Mesendoderm (in vitro differentiated cells): ENCODE measurements around the gene CASS4.

ENCODE experiments used
- DNase-seq: peaks from one replicate; pipeline ENCODE4 v3.0.0; 2013
- H2AK5ac ChIP-seq: 2 replicates; pipeline ENCODE4 v1.6.1; 2013; ENCODE audit warnings: low read length, inconsistent platforms
- H2BK120ac ChIP-seq: 2 replicates; pipeline ENCODE4 v1.6.1; 2013; ENCODE audit warnings: low read depth, mild to moderate bottlenecking, low read length, moderate library complexity, mixed read lengths
- H2BK15ac ChIP-seq: replicated peaks from 2 replicates; pipeline ENCODE4 v1.6.1; 2013; ENCODE audit warnings: low read depth, mild to moderate bottlenecking, moderate library complexity
- H2BK5ac ChIP-seq: 2 replicates; pipeline ENCODE4 v1.6.1; 2013; ENCODE audit warnings: low read length, inconsistent platforms
- H3K18ac ChIP-seq: 2 replicates; pipeline ENCODE4 v1.6.1; 2013; ENCODE audit warnings: mild to moderate bottlenecking, low read length, mixed read lengths
- H3K23ac ChIP-seq: one replicate; pipeline ENCODE4 v1.6.1; 2013; ENCODE audit warnings: low read length
- H3K27ac ChIP-seq: 2 replicates; pipeline ENCODE4 v1.5.1; 2013; ENCODE audit warnings: low read depth, mild to moderate bottlenecking, inconsistent platforms, low read length, moderate library complexity
- H3K27me3 ChIP-seq: 2 replicates; pipeline ENCODE4 v1.6.1; 2013; ENCODE audit warnings: low read length, control low read depth, mild to moderate bottlenecking, inconsistent platforms; ENCODE audit not compliant: insufficient read depth, poor library complexity
- H3K36me3 ChIP-seq: 2 replicates; pipeline ENCODE4 v1.6.1; 2013; ENCODE audit warnings: low read length, inconsistent platforms; ENCODE audit not compliant: control insufficient read depth, insufficient read depth
- H3K4ac ChIP-seq: one replicate; pipeline ENCODE4 v1.6.1; 2013; ENCODE audit warnings: low read depth, mild to moderate bottlenecking, low read length, moderate library complexity
- H3K4me1 ChIP-seq: 2 replicates; pipeline ENCODE4 v1.6.1; 2013; ENCODE audit warnings: low read depth, low read length, inconsistent platforms; ENCODE audit not compliant: control insufficient read depth
- H3K4me2 ChIP-seq: 2 replicates; pipeline ENCODE4 v1.6.1; 2013; ENCODE audit warnings: low read length
- H3K4me3 ChIP-seq: 2 replicates; pipeline ENCODE4 v1.5.1; 2013; ENCODE audit warnings: mild to moderate bottlenecking, low read length
- H3K56ac ChIP-seq: one replicate; pipeline ENCODE4 v1.6.1; 2013; ENCODE audit warnings: low read length
- H3K79me1 ChIP-seq: 2 replicates; pipeline ENCODE4 v1.6.1; 2013; ENCODE audit warnings: low read length, inconsistent platforms
- H3K79me2 ChIP-seq: 2 replicates; pipeline ENCODE4 v1.6.1; 2013; ENCODE audit warnings: mild to moderate bottlenecking, low read length; ENCODE audit not compliant: control insufficient read depth, insufficient read depth
- H3K9ac ChIP-seq: 2 replicates; pipeline ENCODE4 v1.6.1; 2013; ENCODE audit warnings: low read length, inconsistent platforms
- H4K5ac ChIP-seq: one replicate; pipeline ENCODE4 v1.6.1; 2013; ENCODE audit warnings: low read length
- H4K8ac ChIP-seq: one replicate; pipeline ENCODE4 v1.6.1; 2013; ENCODE audit warnings: low read depth, mild to moderate bottlenecking, control low read depth, low read length, moderate library complexity
- WGBS: extraction: QIAGEN DNeasy Blood & Tissue Kit; methylation state at CpG from one replicate; pipeline ENCODE4 v1.1.7; 2013; ENCODE audit warnings: low lambda C conversion rate, missing lambda C conversion rate; ENCODE audit not compliant: insufficient coverage; ENCODE audit errors: extremely low coverage; 5-methylcytosine and 5-hydroxymethylcytosine counted together

The CASS4 gene

GRCh38 chr20:56433880-56434255, 21.8 kb downstream of the CASS4 start:
- Histone ChIP-seq H3K79me1 (no peaks in the 10 kb centered on the region), H3K27me3 (no peaks in the 10 kb centered on the region), H3K4me1 (no peaks in the 10 kb centered on the region), H2AK5ac (no peak overlapping the region), H3K4me2 (no peak overlapping the region), H4K8ac (no peak overlapping the region), H3K27ac (no peak overlapping the region), H3K23ac (no peak overlapping the region), H3K36me3 (no peaks in the 10 kb centered on the region), H2BK5ac (no peak overlapping the region), H3K56ac (no peak overlapping the region), H2BK120ac (no peak overlapping the region), H3K9ac (no peak overlapping the region), H3K4ac (no peak overlapping the region), H3K4me3 (no peak overlapping the region), H3K79me2 (no peaks in the 10 kb centered on the region), H4K5ac (no peak overlapping the region), H3K18ac (no peak overlapping the region), H2BK15ac (no peak overlapping the region)
- WGBS = no CpG with 5 or more reads among the region's 6 CpGs
- DNase-seq = no peak

- no peak overlapping the region for H4K8ac ChIP-seq
- no peaks in the 10 kb centered on the region for H3K4me1 ChIP-seq
Observed at GRCh38 chr20:56437196-56437960, 25.3 kb downstream of the CASS4 start.

GRCh38 chr20:56438284-56438683, 26.2 kb downstream of the CASS4 start:
- WGBS = no CpG with 5 or more reads among the region's 4 CpGs
- no peaks in the 10 kb centered on the region for H3K79me1 ChIP-seq
- H3K23ac ChIP-seq = no peak overlapping the region
- no peak overlapping the region for H3K56ac ChIP-seq
- no peak for DNase-seq
- no peak overlapping the region for H3K4me3 ChIP-seq
- H2BK5ac ChIP-seq = no peak overlapping the region
- H2BK15ac ChIP-seq = no peak overlapping the region
- no peak overlapping the region for H3K4ac ChIP-seq
- no peak overlapping the region for H2AK5ac ChIP-seq
- H3K4me1 ChIP-seq = no peaks in the 10 kb centered on the region
- no peak overlapping the region for H4K5ac ChIP-seq
- no peak overlapping the region for H2BK120ac ChIP-seq
- H4K8ac ChIP-seq = no peak overlapping the region
- H3K18ac ChIP-seq = no peak overlapping the region
- H3K27ac ChIP-seq = no peak overlapping the region
- H3K79me2 ChIP-seq = no peaks in the 10 kb centered on the region
- no peak overlapping the region for H3K4me2 ChIP-seq
- no peaks in the 10 kb centered on the region for H3K36me3 ChIP-seq
- H3K27me3 ChIP-seq = no peaks in the 10 kb centered on the region
- no peak overlapping the region for H3K9ac ChIP-seq

More at GRCh38 chr20:56437196-56437960, 25.3 kb downstream of the CASS4 start:
- Histone ChIP-seq H3K4me2 (no peak overlapping the region), H3K4ac (no peak overlapping the region), H3K56ac (no peak overlapping the region), H2BK5ac (no peak overlapping the region), H3K9ac (no peak overlapping the region), H3K4me3 (no peak overlapping the region), H3K27me3 (no peaks in the 10 kb centered on the region), H2AK5ac (no peak overlapping the region), H3K79me2 (no peaks in the 10 kb centered on the region), H3K23ac (no peak overlapping the region), H4K5ac (no peak overlapping the region), H2BK15ac (no peak overlapping the region), H3K18ac (no peak overlapping the region), H2BK120ac (no peak overlapping the region), H3K36me3 (no peaks in the 10 kb centered on the region), H3K79me1 (no peaks in the 10 kb centered on the region), H3K27ac (no peak overlapping the region)
- DNase-seq = no peak
- no CpG with 5 or more reads among the region's 20 CpGs for WGBS

GRCh38 chr20:56439771-56440291, 27.8 kb downstream of the CASS4 start:
- H4K5ac ChIP-seq = no peak overlapping the region
- no peak overlapping the region for H2BK120ac ChIP-seq
- no CpG with 5 or more reads among the region's 5 CpGs for WGBS
- H3K56ac ChIP-seq = no peak overlapping the region
- H3K27me3 ChIP-seq = no peaks in the 10 kb centered on the region
- no peaks in the 10 kb centered on the region for H3K79me1 ChIP-seq
- H3K23ac ChIP-seq = no peak overlapping the region
- H3K4me2 ChIP-seq = no peak overlapping the region
- H3K4ac ChIP-seq = no peak overlapping the region
- H3K27ac ChIP-seq = no peak overlapping the region
- H3K18ac ChIP-seq = no peak overlapping the region
- H3K79me2 ChIP-seq = no peaks in the 10 kb centered on the region
- H4K8ac ChIP-seq = no peak overlapping the region
- H3K4me1 ChIP-seq = no peaks in the 10 kb centered on the region
- no peak overlapping the region for H3K9ac ChIP-seq
- no peak overlapping the region for H2AK5ac ChIP-seq
- peak; percentile 30 for DNase-seq
- no peak overlapping the region for H2BK15ac ChIP-seq
- no peaks in the 10 kb centered on the region for H3K36me3 ChIP-seq
- no peak overlapping the region for H3K4me3 ChIP-seq
- H2BK5ac ChIP-seq = no peak overlapping the region

- H3K79me1 ChIP-seq = no peaks in the 10 kb centered on the region
- WGBS = no CpG with 5 or more reads among the region's 4 CpGs
- no peak overlapping the region for H2BK5ac ChIP-seq
- H3K9ac ChIP-seq = no peak overlapping the region
- no peak overlapping the region for H4K5ac ChIP-seq
- H3K27me3 ChIP-seq = no peaks in the 10 kb centered on the region
- no peak overlapping the region for H3K4me2 ChIP-seq
- no peak overlapping the region for H2BK15ac ChIP-seq
- H3K4ac ChIP-seq = no peak overlapping the region
- no peak overlapping the region for H3K18ac ChIP-seq
- no peak overlapping the region for H3K56ac ChIP-seq
- DNase-seq = no peak
- no peak overlapping the region for H2BK120ac ChIP-seq
- H3K79me2 ChIP-seq = no peaks in the 10 kb centered on the region
- H4K8ac ChIP-seq = no peak overlapping the region
- no peaks in the 10 kb centered on the region for H3K36me3 ChIP-seq
- H3K23ac ChIP-seq = no peak overlapping the region
- no peaks in the 10 kb centered on the region for H3K4me1 ChIP-seq
- H2AK5ac ChIP-seq = no peak overlapping the region
- no peak overlapping the region for H3K27ac ChIP-seq
- no peak overlapping the region for H3K4me3 ChIP-seq
Observed at GRCh38 chr20:56440346-56441007, 28.4 kb downstream of the CASS4 start.
